HG03139 (cell line): ENCODE results near the gene FOSB.
"Not testable (repeated sequence)": the region's sequence is repeated elsewhere in the genome, so short reads cannot be mapped to it uniquely, and the experiment has no call there.

Experiments
- ATAC-seq: cut with Tn5 transposase; IDR thresholded peaks from one replicate; pipeline ENCODE4 v1.9.1; 2021; ENCODE audit not compliant: unreplicated experiment

The FOSB gene

GRCh38 chr19:45467456-45468158, at the start of gene FOSB:
Gene FOSB, plus strand, starts transcription at chr19:45467996. Its CDS starts 591 bp downstream, at chr19:45468587.
- peak; percentile 36 for ATAC-seq

DNA sequence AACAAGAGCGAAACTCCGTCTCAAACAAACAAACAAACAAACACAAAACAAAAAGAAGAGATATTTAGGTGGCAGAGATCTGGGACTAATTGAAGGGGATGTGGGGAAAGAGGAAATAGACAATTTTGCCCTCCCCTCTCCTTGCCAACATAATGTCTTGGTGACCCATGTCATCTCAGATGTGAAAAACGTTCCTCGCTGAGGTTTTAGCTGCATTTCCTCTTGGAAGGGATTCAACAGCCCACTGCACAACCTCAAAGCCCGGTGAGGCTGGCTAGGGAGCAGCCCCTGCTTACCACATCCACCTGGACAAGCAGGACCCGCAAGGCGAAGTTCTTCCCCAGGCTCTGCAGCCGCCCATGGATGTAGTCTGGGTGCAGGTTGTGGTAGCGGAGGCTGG, 49.0 kb upstream of the FOSB start:
- ATAC-seq, result no peak

DNA sequence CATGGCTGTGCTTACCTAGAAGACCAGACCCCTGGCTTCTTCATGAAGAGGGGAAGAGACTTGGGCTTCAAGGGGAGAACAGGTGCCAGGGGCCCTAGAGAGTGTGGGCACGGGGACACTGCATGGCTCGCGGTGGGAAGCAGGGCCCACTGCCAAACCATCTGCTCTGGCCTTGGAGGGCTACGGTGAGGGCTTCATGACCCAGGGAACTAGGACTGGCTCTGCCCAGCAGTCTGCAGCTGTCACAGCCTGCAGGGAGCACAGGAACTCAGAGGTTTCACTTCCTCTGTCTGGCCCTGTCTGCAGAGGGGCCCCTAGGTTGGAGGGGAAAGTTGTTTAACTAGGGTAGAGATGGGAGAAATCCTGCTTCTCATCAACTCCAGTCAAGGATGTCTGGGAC, 48.4 kb upstream of the FOSB start:
- ATAC-seq, result no peak

DNA sequence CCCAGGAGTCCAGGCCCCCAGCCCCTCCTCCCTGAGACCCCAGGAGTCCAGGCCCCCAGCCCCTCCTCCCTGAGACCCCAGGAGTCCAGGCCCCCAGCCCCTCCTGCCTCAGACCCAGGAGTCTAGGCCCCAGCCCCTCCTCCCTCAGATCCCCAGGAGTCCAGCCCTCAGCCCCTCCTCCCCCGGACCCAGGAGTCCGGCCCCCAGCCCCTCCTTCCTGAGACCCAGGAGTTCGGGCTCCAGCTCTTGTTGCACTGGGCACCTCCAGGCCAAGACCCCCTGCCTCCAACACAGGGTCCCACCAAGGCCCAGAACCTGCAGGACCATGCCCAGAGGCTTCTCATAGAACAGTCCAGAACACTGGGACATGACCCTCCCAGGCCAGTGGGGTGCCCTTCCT, 47.9 kb upstream of the FOSB start:
- ATAC-seq, result no peak

DNA sequence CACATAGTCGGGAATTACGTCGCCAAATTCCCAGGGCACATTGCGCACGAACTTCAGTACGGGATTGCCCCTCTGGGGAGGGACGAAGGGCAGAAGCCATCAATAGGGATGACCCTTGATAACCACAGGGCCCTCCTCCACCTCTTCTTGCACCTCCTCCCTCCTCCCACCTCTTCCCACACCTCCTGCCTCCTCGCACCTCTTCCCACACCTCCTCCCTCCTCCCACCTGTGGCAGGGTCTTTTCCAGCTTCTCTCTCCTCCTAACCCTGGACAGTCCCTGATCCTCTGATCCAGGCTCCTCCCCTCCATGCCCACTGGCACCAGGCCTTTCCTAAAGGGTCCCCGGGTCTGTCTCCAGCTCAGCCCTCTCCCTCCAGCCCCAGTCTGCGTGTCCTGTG, 47.4 kb upstream of the FOSB start:
- ATAC-seq, result no peak

- ATAC-seq, result no peak
Measured at GRCh38 chr19:45420871-45421270, 46.9 kb upstream of the FOSB start.

- no peak for ATAC-seq
Measured at GRCh38 chr19:45421947-45422498, 45.8 kb upstream of the FOSB start.

DNA sequence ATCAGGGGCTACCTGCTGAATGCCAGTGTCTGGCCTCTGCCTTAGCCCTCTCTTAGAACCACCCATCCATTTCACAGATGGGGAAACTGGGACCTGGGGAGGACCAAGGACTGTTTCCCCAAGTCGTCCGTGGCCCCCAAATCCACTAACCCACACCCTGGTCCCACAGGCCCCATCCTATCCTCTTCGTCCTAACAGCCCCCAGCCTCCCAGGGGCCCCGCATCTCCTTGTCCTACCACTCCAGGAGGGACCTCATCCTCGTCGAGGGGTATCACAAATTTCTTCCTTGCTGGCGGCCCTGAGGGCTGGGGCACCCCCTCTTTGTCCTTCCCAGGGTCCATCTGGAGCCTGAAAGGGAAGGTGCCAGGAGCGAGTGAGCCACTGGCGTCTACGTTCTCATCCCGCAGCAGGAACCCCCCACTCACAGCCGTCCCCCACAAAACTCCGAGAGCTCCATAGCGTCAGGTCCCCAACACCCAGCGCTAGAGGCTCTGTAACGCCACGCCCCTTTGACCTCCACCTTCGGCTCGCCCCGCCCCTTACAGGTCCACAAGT, 44.7 kb upstream of the FOSB start:
- no peak for ATAC-seq

DNA sequence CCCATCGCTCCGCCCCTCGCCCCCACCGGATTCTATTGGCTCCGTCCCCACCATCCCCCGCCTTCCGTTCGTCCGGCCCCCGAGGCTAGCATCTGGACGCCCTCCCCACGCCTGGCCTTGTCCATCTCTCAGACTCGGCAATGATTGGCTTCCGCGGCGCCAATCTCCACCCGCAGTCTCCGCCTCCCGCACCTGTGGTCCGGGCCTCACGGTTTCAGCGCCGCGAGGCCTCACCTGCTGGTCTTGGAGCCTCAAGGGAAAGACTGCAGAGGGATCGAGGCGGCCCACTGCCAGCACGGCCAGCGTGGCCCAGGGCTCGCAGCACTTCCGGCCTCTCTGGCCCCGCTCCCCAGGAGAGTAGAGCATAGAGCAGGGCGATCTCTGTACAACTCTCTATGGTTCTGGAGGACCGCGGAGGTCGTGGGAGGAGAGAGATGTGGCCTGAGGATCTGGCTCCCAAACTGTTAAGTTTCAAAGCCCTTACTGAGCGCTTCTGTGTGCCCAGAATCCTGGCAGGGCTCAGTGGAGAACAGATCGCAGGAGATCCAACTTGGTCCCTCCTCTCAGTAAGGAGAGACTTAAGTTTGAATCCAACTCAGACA, 44.1 kb upstream of the FOSB start, which contains the start of gene ERCC1:
ERCC1 (minus strand) TSS at position 329 of the 602 bp plus-strand sequence. CDS start 543 bp downstream, outside the sequence.
- ATAC-seq, result peak; percentile 54

DNA sequence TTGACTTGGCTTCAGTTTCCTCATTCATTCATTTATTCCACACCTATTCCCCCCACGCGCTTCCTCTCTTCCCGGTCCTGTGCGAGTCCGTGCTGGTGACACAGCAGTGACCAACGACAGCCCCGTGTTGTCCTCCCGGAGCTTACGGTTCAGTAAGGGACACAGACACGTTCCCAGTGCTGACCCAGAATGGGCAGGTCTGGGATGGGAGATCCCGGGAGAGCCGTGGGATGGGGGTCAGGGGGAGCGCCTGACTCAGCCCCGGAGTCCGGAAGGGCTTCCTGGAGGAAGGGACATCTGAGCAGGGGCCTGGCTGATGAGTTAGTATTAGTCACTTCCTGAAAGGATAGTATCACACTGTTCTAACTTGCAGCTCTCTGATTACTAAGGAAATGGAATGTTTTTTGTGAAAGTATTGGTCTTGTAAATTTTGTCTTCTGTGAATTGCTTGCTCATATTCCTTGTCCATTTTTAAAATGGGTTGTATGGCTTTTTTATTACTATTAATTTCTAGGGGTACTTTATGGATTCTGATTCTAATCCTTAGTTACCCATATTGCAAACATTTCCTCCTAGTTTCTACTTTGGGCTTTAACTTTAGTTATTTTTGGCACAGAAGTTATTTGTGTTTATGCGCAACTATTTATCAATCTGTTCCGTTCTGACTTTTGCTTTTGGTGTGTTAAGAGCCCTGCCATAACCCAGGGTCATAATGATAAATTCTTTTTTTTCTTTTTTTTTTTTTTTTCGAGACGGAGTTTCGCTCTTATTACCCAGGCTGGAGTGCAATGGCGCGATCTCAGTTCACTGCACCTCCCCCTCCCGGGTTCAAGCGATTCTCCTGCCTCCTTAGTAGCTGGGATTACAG, 43.4 kb upstream of the FOSB start:
- no peak for ATAC-seq

DNA sequence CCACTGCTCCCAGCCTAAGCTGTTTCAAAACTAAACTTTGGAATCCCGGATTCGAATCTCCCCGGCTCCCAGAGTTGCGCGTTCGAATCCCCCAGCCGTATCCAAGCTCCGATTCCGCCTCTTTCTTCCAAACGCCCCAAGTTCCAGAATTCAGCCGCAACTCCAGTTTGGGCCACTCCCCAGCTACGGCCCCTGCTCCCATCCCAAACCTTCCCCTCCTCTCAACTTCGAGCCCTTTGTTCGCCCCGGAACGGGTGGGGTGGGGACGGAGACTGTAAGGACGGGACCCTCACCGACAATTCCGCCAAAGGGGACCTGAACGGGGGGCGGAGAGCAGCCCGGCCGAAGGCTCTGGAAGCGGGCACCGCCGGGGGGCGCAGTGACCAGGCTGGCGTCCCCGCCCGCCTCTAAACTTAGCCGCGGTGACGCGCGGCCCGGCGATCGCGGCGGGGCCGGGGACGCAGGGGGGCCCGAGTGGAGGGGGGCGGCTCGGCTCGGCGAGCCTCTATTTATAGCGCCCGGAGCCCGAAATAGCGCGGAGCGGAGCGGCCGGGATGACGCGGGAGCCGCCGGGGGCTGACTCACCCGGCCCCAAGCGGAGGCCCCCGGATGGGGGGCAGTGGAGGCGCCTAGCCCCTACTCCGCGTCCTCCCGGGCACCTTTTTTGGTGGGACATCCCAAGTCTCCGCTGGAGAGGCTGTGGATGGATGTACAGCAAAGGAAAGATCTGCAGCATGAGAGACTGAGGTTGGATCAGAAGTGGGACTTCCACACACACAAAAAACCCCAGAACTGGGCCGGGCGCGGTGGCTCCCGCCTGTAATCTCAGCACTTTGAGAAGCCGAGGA, 39.2 kb upstream of the FOSB start:
- ATAC-seq, result no peak

GRCh38 chr19:45429896-45430295, 37.9 kb upstream of the FOSB start:
- not testable (repeated sequence) for ATAC-seq

DNA sequence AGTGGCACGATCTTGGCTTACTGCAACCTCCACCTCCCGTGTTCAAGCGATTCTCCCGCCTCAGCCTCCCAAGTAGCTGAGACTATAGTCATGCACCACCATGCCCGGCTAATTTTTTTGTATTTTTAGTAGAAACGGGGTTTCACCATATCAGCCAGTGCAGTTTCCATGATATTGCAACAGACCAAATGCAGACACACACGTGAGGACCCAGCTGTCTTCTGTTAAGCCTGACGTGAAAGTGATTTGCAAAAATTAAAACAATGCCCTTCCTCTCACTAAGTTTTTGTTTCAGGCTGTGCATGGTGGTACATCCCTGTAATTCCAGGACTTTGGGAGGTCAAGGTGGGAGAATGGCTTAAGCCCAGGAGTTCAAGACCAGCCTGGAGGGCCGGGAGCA, 36.8 kb upstream of the FOSB start:
- ATAC-seq, result not testable (repeated sequence)

- not testable (repeated sequence) for ATAC-seq
Measured at GRCh38 chr19:45432543-45432942, 35.3 kb upstream of the FOSB start.

DNA sequence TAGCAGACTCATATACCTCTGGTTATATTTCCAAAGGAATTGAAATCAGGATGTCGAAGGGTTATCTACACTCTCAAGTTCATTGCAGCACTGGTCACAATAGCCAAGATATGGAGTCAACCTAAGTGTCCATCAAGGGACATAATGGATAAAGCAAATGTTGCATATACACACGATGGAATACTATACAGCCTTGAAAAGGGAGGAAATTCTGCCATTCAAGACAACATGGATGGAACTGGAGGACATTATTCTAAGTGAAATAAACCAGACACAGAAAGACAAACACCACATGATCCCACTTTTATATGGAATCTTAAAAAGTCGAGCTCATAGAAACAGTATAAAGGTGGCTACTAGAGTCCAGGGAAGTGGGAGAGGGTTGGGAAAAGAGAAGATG, 30.5 kb upstream of the FOSB start:
- ATAC-seq, result no peak

DNA sequence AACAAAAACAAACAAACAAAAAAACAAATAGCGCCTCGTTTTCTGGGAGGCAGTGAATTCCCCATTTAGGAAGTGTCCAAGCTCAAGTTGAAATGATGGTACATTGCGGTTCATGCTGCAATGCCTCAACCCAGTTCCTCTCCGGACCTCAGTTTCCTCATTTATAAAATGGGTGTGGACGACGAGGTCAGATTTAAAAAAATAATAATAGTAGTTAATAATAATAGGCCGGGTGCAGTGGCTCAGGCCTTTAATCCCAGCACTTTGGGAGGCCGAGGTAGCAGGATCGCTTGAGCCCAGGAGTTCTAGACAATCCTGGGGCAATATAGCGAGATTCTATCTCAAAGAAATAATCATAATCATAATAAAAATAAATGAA, 28.6 kb upstream of the FOSB start:
- no peak for ATAC-seq

DNA sequence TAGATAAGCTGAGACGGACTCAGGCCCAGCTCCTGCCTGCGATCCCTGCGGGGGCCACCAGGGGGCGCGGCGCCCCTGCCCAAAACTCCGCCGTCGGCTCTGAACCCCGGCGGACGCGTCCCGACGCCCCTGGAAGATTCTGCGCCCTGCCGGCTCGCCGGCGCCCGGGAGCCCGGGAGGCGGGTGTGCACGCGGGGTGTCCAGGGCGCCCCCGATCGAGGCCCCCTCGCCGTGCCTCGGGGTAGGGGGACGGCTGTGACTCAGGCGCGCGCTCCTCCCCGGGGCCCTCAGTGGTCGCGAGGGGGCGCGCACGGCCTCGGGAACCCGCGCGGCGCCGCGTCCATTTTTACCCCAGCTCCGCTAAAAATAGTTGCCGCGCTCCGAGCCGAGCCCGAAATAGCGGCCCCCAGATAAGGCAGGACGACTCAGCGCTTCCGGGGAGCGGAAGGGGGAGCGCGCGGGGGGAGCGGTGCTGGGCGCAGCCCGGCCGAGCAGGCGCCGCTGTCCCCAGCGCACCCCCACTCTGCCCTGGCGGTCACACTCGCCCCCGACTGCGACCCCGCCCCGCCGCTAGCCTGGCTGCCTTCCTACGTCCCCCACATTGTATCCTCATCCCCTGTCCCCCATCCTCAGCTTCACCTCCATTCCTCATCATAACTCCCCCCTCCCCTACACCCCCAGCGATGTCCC, 28.1 kb upstream of the FOSB start:
- ATAC-seq, result peak; percentile 47

DNA sequence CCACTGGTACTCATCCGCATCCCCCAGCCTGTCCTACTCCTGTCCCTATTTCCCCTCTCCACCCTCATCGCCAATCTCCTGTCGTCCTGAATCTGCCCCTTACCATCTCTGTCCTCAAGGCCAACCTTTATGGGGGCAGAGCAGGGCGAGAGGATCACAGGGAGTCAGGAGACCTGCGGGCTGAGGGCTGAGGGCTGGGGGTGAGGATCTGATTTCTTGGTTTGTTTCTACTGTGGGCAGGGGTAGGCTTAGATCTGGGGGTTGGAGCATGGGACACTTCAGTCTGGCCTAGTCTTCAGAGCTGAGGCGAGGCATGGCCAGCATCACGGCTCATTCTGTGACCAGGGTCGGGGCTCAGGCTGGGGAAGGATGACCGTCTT, 27.5 kb upstream of the FOSB start:
- ATAC-seq, result no peak

GRCh38 chr19:45440873-45441654, 26.7 kb upstream of the FOSB start:
- ATAC-seq, result no peak
